ENCODE results near the gene VPS37B.

The VPS37B gene

DNA sequence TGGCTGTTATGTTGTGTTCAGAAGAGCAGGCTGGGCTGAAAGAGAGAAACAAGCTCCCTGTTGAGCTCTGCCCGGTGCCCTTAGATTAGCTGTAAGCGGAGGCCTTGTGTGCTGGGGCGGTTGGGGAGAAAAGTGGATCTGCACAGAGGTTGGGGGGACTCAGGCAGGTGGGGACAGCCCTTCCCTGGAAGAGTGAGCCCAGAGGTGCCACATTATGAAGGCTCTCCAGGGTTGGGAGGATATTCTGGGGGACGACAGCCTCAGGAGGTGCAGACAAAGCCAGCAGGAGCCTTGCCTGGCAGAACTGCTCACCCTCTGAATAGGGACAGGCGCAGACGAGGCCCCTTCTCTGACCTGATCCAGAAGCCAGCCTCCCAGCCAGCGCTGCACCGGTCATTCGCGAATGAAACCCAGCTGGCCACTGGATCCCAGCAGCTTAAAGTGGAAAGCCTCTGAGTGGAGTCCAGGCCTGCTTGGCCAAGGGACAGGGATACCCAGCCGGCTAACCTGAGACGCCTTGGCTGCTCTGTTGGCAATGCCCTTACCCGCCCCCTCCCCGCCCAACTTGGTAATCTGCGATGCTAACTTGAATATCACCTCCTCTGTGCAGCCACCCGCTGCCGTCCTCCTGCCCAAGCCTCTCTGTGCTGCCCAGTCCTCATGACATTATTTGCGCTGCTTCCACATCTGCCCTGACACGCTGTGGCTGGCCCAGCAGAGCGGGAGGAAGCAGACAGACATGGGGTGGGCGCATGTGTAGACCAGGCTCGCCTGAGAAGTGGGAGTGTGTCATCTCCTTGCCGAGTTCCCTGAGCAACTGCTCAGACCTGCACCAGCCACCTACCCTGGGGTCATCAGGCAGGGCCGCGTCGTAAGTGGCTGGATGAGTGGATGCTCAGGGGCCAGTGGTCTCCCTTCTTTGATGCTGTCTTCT, 55.1 kb downstream of the VPS37B start:
- DNase-seq (ENCODE audit: low spot score), result no peak

DNA sequence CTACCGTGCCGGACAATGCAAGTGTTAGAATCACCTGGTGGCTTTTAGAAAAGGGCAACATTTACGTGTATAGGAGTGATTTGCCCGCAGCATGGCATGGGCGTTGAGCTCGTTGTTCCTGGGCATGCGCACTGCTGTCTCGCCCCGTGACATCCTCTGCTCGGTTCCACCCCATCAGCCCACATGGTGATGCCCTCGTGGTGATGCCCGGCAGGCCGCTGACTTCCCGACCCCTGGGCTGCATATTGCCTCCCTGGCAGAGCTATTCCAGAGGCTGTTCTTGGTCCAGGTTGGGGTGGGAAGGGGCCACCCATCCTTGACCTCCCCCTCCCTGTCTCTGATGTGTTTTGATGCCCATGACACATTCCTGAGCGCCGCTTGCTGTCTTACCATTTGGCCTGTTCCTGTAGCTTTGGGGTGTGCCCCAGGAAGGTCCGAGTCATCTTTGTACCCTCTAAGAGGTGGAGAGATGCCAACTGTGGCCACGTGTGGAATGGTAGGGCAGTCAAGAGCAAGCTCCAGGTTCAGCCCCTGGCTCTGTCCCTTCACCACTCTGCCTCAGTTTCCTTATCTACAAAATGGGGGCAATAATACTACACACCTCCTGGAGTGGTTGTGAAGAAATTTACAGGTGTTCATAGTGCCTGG, 55.9 kb downstream of the VPS37B start:
- DNase-seq (ENCODE audit: low spot score), result no peak

DNA sequence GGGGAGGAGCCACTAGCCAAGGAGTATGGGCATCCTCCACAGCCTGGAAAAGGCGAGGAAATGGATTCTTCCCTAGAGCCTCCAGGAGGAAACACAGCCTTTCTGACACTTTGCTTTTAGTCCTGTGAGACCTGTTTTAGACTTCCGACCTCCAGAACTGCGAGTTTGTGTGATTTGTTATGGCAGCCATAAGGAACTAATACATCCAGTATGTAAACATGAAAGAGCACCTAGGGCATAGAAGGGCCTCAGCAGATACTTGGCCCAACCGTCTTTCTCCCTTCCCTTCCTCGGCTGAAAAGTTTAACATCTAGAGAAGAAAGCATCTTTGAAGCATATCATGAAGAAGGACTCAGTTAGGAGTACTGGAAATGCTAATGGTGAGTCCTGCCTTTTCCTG, 57.1 kb downstream of the VPS37B start:
- no peak for DNase-seq (ENCODE audit: low spot score)

DNA sequence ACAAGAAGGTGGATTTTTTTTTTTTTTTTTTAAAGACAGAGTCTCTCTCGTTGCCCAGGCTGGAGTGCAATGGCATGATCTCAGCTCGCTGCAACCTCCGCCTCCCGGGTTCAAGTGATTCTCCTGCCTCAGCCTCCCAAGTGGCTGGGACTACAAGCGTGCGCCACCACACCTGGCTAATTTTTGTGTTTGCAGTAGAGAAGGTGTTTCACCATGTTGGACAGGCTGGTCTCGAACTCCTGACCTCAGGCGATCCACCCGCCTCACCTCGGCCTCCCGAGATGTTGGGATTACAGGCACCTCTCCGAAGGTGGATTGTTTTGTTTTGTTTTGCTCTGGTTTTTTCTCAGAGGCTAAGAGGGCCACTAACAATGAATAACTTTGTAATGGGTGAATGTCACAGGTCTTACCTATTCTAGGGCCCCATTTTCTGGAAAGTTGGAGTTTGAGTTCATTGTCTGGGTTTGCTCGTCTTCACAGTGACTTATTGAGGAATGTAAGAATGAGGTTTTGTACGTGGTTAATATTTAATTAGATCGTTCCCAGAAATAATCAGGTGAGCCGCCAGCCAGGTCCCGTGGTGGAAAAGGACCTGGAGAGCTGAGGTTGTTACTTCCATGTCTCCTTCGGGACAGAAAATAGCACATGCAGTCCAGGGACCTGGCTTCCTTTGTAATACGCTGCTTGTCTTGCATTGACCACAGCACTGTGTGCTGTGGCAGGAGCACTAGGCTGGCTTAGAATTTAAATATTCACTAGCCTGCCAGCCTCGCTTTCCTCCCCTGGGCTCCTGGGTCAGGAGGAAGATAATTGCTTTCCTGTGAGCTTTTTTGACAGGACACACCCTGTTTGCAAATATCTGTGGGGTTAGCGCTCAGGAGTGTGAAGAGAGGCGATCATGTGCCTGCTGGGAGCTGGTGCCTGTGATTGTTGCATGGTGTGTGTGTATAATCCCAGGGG, 58.3 kb downstream of the VPS37B start:
- DNase-seq (ENCODE audit: low spot score), result no peak

DNA sequence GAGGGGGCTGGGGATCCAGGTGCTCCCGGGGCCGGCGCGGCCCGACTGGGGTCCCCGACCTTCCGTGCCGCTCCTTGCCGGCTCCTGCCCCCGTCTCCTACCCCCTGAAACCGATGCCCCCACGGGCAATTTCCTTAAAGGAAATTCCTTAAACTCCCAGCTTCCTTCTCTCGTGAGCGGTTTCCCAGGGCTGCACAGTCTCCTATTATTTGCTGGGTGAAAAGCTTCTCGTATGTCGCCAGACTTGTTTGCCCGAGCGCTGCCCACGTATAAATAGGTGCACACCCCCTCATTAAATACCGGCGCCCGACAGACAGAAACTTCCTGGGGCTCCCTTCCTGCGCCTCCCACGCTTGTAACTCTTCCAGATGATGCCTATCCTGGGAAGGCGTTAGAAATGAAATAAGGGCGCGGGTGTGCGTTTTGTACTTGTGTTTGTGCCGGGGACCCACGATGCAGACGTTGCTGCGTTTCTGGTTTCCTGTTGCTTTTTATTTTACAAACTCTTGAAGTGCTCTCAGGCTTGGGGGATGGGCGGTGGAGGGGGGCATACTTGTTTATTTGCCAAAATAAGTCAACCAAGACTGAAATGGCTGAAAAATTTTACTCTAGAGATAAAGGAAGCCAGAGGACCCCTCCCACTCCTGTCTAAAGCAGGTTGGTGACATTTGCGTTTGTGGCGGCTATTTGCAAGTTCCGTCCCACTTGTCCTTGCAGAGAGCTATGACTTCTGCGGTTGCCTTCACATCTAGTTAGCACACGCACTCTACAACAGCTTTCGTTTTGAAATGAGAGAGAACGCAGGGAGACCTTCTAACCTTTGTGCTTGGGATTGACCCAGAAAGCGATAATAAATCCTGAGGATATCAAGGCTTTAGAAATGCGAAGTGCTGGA, 59.6 kb downstream of the VPS37B start:
- peak; percentile 49 for DNase-seq (ENCODE audit: low spot score)

DNA sequence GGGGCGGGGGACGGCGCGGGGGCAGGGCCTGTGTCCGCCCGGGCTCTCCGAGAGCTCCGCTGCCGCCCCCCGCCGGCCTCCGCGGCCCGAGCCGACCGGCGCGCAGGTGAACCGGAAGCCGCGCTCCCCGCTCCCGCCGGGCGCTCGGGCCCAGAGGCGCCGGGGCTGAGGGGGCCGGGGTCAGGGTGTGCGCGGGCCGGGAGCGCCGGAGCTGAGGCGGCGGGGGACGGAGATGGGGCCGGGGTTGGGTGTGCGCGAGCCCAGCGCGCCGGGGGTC, 60.2 kb downstream of the VPS37B start:
- DNase-seq (ENCODE audit: low spot score), result no peak

DNA sequence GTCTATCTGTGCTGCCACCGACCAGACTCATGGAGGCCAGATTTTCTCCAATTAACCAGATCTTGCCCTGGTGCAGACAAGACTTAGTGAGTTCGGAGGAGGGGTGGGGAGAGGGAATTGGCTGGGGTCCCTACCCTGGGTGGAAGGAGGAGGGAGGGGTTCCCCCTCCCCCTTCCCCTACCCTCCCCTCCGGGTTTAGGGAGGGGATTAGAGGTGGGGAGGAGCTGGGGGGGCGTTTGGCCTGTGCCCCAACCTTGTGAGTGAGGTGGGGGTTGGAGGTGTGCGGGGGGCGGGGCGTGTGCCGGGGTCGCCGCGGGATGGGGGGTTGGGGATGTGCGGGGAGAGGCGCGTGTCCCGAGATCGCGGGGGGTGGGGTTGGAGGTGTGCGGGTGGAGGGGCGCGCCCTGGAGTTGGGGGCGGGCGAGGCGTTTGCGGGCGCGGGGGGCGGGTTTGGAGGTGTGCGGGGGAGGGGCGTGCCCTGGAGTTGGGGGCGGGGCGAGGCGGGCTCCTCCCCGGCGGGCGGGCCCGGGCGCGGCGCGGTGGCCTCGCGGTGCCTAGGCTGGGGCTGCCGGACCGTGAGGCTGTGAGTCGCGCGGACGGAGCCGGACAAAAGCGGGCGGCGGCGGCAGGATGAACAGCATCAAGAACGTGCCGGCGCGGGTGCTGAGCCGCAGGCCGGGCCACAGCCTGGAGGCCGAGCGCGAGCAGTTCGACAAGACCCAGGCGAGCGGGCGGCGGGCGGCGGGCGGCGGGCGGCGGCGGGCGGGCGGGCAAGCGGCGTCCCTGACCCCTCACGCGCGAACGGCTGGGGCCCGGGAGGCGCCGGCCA, 60.8 kb downstream of the VPS37B start, which contains the start of gene HIP1R:
HIP1R (plus strand) TSS at position 537 of the 829 bp plus-strand sequence; CDS start at position 631, 94 bp downstream.
- DNase-seq (ENCODE audit: low spot score), result peak; percentile 45

DNA sequence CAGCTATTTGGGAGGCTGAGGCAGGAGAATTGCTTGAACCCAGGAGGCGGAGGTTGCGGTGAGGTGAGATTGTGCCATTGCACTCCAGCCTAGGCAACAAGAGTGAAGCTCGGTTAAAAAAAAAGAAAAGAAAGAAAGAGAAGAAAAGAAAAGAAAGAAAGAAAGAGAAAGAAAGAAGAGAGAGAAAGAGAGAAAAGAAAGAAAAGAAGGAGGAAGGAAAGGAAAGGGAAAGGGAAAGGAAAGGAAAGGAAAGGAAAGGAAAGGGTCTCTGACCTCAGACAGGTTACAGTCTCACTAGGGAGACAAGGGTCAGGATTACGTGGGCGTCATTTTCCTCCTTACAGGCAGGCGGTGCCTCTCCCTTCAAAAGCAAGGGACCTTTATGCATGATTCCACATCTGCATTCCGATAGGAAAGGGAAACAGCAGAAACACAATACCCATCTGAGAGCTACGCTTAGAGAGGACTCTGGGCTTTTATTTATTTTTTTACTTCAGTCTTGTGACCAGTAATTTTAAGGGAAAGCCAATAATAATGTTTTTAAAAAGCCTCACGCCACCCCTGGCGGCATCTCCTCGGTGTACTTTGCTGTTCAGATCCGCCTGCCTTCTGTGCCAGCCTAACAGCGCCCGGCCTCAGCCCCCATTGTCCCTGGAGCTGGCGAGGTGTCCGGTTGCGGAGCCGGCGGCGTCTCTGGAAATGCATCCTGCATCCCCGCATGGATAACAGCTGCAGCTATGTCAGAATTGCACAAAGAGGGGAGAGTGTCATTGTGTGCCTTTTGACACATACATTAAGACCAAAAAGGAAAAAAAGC, 61.6 kb downstream of the VPS37B start:
- DNase-seq (ENCODE audit: low spot score), result no peak

DNA sequence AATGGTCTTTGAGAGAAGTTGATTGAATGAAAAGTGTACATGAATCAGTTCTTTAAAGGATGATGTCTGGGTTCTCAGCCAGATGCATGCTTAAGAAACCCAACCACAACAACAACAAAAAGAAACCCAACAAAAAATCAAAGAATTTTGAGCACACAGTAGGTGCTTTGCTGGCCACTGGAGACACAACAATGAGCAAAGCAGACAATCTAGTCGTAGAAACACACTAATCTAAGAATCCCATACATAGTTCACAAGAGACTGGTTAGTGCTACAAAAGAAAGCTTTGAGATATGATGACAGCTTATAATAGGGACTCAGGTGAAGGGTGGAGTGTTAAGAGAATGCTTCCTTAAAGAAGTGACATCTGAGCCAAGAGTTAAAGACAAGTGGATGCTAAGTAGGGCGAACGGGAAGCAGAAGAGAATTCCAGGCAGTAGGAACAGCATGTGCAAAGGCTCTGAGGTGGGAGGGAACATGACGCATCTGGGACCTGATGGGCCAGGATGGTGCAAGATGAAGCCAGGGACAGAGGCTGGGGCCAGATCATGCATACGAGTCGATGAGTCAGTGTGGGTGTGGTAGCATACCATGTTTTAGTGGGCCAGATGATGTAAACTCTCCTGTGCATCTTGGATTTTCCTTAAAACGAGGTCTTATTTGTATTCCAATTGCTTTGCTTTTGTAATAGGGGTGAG, 65.3 kb downstream of the VPS37B start:
- DNase-seq (ENCODE audit: low spot score), result no peak

DNA sequence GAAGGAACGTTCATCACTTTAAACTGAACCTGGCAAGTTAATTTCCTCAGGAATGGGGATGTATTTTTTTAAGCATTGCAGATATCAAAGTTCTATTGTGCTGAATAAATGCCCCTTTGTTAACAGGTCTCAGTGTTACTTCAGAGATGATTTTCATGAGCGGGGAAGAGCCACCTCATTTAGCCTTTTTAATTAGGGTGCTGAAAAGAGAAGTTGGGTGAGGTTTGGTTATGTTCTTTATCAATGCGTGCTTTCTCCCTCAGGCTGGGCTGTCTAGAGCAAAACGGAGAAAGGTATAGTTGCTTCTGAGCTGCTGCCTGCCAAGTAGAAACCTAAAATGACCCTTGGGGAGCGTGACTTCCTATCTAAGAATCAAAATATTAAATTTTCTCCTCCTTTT, 68.7 kb downstream of the VPS37B start:
- DNase-seq (ENCODE audit: low spot score), result no peak

DNA sequence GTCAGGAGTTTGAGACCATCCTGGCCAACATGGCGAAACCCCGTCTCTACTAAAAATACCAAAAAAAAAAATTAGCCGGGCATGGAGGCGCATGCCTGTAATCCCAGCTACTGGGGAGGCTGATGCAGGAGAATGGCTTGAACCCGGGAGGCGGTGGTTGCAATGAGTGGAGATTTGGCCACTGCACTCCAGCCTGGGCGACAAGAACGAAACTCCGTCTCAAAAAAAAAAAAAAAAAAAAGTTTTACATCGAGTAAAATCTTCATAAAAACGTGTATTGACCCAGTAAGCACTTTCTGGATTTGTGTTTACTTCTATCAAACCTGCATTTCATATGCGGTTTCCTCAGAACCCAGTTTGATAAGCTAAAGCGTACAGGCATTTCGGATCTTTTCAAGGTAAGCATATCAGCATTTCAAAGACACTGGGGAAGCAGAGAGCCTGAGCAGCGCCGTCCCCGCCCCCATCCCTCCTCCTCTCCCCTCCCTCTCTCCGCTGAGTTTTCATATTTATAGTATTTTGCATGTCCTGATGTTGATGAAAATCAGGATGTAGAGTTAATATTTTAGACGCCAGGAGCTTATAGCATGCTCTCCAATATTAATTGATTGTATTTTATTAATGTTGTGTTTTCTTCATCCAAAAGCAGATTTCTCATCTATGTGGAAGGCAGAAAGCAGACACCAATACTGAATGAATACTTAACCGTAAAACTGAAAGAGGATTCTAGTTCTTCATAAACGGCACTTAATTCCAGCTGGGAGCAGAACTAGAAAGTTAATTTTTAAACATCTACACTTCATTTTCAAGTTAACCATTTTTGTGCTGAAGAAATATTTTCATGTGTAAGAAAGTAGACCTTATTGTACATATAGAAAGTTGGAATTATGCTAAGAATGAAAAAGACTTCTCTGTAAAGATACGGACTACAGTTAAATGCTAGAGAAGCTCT, 69.9 kb downstream of the VPS37B start:
- no peak for DNase-seq (ENCODE audit: low spot score)

DNA sequence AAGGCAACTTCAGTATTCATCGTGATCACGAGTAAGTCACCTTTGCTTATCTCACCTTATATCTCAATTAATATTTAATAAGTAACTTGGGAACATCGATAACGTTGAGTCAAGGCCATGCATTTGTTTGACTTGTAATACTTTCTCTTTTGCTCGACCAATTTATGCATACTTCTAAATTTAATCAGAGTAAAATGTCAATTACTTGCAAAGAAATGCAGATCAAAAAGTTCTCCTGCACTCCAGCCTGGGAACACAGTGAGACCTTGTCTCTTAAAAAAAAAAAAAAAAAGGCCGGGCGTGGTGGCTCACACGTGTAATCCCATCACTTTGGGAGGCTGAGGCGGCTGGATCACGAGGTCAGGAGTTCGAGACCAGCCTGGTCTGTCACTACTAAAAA, 72.5 kb downstream of the VPS37B start:
- no peak for DNase-seq (ENCODE audit: low spot score)

DNA sequence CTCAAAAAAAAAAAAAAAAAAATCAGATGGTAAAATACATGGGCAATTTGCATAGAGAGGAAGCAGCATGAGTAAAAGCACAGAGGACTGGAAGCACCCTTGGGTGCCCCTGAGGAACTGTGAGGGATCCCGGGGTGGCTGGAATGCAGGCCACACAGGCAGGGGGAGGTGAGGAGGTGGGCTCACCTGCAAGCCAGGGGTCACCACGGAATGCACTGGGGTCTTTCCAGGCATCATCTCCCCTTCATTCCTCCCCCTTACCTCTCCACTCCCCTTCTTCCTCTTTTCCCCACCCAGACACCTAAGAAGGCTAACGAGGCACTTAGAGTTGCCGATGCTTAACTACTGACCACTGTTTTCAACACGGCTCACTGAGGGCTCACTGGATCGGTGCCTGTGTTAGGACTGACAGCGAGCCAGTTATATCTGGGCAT, 75.1 kb downstream of the VPS37B start:
- DNase-seq (ENCODE audit: low spot score), result no peak

DNA sequence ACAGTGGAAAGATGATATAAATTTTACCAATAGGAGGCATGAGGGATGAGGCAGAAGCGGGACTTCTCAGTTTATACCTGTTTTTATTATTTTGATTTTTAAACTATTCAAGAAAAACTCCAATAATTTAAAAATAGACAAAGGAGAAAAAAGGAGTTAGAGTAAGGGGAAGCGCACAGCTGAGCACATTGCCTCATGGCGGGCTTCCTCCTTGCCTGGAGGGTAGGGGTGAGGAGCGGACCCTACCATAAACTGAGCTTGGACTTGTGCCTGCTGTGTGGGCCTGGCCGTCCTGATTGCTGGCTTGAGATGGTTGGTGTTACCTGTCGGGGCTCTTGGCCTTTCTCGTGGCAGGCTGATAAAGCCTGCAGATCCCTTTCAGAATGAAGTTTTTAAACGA, 75.8 kb downstream of the VPS37B start:
- no peak for DNase-seq (ENCODE audit: low spot score)

DNA sequence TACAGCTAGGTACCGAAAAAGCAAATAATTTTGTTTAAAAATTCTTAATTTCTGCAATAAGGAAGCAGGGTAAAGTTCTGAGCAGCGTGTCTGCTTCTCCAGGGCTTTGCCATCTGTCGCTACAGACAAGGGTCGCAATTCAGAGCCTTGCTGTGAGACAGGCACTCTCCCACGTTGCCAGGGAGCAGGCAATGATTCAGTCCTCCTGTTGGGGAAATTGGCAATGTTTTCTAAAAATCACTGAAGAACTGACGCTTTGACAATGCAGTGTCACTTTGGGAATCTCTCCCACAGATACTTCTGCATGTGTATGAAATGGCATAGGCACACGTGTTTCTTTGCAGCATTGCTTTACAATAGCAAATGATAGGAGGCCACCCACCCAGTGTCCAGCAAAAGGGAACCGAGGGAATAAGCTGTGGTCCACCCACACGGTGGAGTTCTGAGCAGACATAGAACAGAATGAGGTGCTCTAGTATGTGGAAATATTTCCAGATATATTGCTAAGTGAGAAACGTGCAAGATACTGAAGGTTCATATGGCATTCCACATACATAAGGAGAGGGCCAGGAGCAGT, 76.6 kb downstream of the VPS37B start:
- DNase-seq (ENCODE audit: low spot score), result no peak

Measured in CD4-positive, alpha-beta T cell treated with Interleukin-6 at 100 ng/mL for 8 hours (primary cell).